HL-60 (cell line): ENCODE measurements around the gene GTF2IRD1.
"Not testable (repeated sequence)": the region's sequence is repeated elsewhere in the genome, so short reads cannot be mapped to it uniquely, and the experiment has no call there.

Experiments used
- DNase-seq, 2 experiments: peaks; one replicate each; pipeline ENCODE4 v3.0.0-alpha.2; 2010 to 2020; ENCODE audit warnings: low read depth in 1 of 2, low spot score in 1 of 2
- H3K27ac ChIP-seq: fragments of 250-450 bp; sonication (Bioruptor Pico); replicated peaks from 2 replicates; pipeline ENCODE4 v1.5.1; 2020; ENCODE audit warnings: mild to moderate bottlenecking, moderate library complexity
- H3K27me3 ChIP-seq: fragments of 250-450 bp; sonication (Bioruptor Pico); 2 replicates; pipeline ENCODE4 v1.5.1; 2021; ENCODE audit warnings: mild to moderate bottlenecking, moderate library complexity; ENCODE audit not compliant: insufficient read depth, poor library complexity, severe bottlenecking
- H3K4me3 ChIP-seq: replicated peaks from 2 replicates; pipeline ENCODE4 v1.5.1; 2011; ENCODE audit warnings: mild to moderate bottlenecking, control low read depth, low read length; ENCODE audit not compliant: insufficient read depth
- CTCF ChIP-seq: IDR thresholded peaks from one replicate; pipeline ENCODE4 v1.5.1; 2011; ENCODE audit warnings: low read length, control low read depth, inconsistent platforms; ENCODE audit not compliant: insufficient read depth
- GABPA ChIP-seq: IDR thresholded peaks from 2 replicates; pipeline ENCODE4 v1.6.1; 2012; ENCODE audit warnings: low read depth
- POLR2AphosphoS5 ChIP-seq: IDR thresholded peaks from 2 replicates; pipeline ENCODE4 v1.6.1; 2012; ENCODE audit warnings: low read depth
- SPI1 ChIP-seq: IDR thresholded peaks from 2 replicates; pipeline ENCODE4 v1.6.1; 2012; ENCODE audit warnings: low read depth, mild to moderate bottlenecking, borderline replicate concordance
- TF ChIP-seq, protein P1 (sequence below): IDR thresholded peaks from 2 replicates; pipeline ENCODE4 v1.6.1; 2012; ENCODE audit warnings: low read depth; ENCODE audit not compliant: insufficient replicate concordance

Gene GTF2IRD1

GRCh38 chr7:74494076-74494548 lies 40.4 kb downstream of the GTF2IRD1 start:
- H3K4me3 ChIP-seq: no peak overlapping the region
- no peak for DNase-seq
- no peak overlapping the region for H3K27ac ChIP-seq
- TF ChIP-seq POLR2AphosphoS5: no peak
- TF ChIP-seq CTCF: no peak
- no peak for TF ChIP-seq GABPA
- TF ChIP-seq SPI1: no peak
- TF ChIP-seq, protein P1, sequence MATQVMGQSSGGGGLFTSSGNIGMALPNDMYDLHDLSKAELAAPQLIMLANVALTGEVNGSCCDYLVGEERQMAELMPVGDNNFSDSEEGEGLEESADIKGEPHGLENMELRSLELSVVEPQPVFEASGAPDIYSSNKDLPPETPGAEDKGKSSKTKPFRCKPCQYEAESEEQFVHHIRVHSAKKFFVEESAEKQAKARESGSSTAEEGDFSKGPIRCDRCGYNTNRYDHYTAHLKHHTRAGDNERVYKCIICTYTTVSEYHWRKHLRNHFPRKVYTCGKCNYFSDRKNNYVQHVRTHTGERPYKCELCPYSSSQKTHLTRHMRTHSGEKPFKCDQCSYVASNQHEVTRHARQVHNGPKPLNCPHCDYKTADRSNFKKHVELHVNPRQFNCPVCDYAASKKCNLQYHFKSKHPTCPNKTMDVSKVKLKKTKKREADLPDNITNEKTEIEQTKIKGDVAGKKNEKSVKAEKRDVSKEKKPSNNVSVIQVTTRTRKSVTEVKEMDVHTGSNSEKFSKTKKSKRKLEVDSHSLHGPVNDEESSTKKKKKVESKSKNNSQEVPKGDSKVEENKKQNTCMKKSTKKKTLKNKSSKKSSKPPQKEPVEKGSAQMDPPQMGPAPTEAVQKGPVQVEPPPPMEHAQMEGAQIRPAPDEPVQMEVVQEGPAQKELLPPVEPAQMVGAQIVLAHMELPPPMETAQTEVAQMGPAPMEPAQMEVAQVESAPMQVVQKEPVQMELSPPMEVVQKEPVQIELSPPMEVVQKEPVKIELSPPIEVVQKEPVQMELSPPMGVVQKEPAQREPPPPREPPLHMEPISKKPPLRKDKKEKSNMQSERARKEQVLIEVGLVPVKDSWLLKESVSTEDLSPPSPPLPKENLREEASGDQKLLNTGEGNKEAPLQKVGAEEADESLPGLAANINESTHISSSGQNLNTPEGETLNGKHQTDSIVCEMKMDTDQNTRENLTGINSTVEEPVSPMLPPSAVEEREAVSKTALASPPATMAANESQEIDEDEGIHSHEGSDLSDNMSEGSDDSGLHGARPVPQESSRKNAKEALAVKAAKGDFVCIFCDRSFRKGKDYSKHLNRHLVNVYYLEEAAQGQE: no peak
- no peaks in the 10 kb centered on the region for H3K27me3 ChIP-seq

GRCh38 chr7:74495112-74496086 lies 41.7 kb downstream of the GTF2IRD1 start:
- TF ChIP-seq CTCF (no peak), POLR2AphosphoS5 (no peak), SPI1 (no peak), GABPA (no peak)
- TF ChIP-seq, protein P1: no peak
- DNase-seq: no peak
- Histone ChIP-seq H3K4me3 (no peak overlapping the region), H3K27me3 (no peaks in the 10 kb centered on the region), H3K27ac (no peak overlapping the region)

DNA sequence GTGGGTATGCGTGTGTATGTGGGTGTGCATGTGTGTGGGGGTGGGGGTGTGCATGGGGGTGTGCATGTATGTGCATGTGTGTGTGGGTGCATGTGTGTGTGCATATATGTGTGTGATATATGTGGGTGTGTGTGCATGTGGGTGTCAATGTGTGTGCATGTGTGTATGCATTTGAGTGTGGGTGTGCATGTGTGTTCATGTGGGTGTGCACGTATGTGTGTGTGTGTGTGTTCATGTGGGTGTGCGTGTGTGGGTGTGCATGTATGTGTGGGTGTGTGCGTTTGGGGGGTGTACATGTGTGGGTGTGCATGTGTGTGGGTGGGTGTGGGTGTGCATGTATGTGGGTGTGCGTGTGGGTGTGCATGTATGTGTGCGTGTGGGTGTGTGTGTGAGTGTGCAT lies 42.6 kb downstream of the GTF2IRD1 start:
- Histone ChIP-seq H3K27ac (no peak overlapping the region), H3K4me3 (no peak overlapping the region), H3K27me3 (no peaks in the 10 kb centered on the region)
- no peak for DNase-seq
- TF ChIP-seq POLR2AphosphoS5 (no peak), SPI1 (no peak), CTCF (no peak), GABPA (no peak)
- TF ChIP-seq, protein P1: no peak

- H3K27ac ChIP-seq, DNase-seq, H3K27me3 ChIP-seq, H3K4me3 ChIP-seq: not testable (repeated sequence)
Measured at GRCh38 chr7:74496773-74497172, 43.1 kb downstream of the GTF2IRD1 start.
